Femur (tissue), 1 donor: ENCODE measurements around the gene SKAP2.

Experiments
- DNase-seq: peaks from one replicate; pipeline ENCODE4 v3.0.0-alpha.2; 2017

SKAP2 gene

DNA sequence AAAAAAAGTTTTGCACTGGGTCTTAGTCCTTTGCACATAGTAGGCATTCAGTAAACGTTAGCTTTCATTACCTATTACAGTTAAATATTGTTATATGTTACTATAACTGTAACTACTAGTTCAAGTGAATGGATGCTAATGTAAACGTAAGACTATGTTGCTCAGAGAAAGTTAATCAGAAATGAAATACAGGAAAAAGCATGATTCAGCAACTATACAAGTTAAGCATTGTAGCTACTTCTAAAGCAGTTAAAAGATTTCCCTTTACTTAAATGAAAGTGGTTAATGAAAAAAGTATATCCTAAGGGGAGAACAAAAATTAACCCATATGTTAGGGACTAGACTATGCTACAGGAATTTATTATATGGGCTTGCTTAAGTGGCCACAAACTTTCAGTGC, 121.2 kb downstream of the SKAP2 start:
- no peak for DNase-seq

DNA sequence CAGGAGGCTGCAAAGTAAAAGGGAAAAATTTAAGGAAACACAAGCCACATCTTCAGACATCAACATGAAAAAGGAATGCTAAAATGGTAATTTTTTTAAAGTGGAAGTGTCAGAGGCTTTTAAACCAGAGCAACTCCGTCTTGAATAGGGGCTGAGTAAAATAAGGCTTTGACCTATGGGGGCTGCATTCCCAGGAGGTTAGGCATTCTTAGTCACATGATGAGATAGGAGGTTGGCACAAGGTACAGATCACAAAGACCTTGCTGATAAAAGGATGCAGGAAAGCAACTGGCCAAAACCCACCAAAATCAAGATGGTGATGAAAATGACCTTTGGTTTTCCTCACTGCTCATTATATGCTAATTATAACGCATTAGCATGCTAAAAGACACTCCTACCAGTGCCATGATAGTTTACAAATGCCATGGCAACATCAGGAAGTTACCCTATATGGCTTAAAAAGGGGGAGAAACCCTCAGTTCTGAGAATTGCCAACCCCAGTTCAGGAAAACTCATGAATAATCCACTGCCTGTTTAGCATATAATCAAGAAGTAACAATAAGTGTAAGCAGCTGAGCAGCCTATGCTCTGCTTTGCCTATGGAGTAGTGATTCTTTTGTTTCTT, 128.3 kb downstream of the SKAP2 start:
- DNase-seq: no peak

GRCh38 chr7:26729150-26729775, 135.1 kb downstream of the SKAP2 start:
- DNase-seq: no peak

DNA sequence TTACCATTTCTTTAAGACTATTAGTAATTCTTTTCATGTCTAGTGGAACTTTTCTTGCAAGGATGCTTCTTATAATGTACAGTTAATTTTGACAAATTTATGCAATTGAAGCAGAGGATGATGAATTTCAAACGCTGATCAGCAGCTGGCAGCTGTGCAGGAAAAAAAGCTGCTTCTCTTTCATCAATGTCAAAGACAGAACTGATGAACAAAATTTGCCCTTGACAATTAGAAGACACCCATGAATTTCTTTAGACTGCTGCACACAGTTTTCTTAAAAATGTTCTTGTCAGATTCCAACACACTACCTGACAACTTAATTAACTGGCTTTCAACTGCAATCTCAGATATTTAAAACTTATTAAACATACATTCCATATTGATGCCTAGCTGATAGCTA, 138.3 kb downstream of the SKAP2 start:
- no peak for DNase-seq

DNA sequence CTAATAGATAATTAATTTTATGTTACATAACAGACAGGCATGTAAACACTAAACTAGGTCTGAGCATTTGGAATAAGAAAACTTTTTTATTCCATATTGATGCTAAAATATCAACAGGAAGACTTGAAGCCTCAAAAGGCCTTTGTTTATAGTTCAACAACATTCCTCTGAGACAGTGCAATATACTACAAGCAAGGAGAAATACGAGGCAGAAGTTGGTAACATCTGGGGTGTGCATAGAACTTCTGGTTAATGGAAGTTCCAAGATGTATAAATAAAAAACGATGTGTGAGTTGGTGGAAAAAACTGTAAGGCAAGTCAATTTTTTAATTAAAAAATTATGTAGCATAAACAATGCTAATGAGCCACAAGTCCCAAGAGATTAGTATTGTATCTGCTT, 139.6 kb downstream of the SKAP2 start:
- DNase-seq: no peak

DNA sequence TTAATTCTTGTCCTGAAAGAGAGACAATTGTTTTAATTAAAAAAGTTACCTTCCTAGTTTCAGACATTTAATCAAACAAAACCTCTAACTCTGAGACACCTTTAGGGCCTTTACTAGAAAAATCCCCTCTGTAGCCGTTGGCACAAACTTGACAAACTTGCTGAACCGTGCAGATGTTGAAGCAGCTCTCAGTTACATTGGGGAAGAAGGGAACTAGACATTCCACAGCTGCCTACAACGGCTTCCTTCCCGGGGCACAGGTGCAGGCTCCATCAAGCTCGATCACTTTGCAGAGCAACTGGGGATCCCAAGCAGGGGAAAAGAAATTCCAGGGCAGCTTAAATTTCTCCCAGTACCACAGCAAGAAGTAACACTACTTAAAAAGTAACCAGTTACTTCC, 141.3 kb downstream of the SKAP2 start:
- DNase-seq: peak; percentile 47

GRCh38 chr7:26721450-26721849, 142.9 kb downstream of the SKAP2 start:
- DNase-seq: no peak

DNA sequence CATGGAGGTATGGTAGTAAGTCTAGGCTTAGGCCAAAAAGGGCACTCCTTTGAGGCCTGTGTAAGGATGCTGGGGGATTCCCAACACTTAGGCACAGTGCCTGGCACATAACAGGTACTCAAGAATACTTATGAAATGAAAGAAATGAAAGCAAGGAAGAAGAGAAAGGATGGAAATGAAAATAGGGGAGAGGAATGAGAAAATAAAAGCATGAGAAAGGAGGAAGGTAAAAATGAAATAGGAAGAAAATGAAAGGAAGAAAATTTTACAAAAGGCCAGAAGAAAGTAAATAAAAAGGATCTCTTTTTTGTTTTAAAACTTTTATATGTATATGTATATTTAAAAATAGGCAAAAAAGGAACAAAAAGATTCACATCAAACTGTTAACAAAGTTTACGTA, 146.3 kb downstream of the SKAP2 start:
- DNase-seq: no peak

GRCh38 chr7:26714438-26714837, 150.0 kb downstream of the SKAP2 start:
- no peak for DNase-seq

GRCh38 chr7:26714006-26714405, 150.4 kb downstream of the SKAP2 start:
- no peak for DNase-seq

DNA sequence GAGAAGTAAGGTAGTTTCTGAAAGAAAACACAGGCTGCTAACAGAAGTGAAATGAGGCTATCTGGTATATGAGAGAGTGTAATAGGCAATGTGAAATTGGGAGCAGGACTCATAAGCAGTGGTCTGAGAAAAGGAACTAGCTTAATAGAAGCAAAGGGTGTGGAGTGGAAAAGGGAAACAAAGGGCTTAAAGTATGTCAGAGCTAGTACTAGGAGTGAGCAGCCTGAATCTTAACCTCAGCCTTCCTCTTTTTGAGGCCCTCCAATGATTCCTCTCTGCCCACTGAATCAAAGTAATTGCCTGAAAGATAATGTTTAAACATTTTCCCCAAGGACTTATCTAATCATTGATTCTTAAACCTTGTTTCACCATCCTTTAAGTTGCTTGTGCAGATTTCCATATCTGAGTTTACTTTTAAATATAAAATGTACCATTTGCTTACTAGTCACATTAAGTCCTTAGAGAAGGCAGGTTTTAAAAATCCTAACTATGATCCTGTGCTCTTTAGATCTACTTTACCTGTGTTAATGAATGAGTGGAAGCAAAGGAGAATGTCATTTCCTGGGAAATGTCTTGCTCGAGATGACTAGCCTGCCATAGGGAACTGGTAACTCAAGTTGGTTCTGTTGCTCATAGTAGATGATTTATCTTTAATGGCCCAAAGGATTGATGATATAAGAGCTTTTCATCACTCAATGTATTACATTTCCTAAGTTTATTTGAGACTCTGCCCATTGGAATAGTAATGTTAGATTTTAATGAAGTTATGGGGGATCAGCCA, 155.0 kb downstream of the SKAP2 start:
- no peak for DNase-seq

- peak; percentile 59 for DNase-seq
Observed at GRCh38 chr7:26705567-26705966, 158.8 kb downstream of the SKAP2 start.

DNA sequence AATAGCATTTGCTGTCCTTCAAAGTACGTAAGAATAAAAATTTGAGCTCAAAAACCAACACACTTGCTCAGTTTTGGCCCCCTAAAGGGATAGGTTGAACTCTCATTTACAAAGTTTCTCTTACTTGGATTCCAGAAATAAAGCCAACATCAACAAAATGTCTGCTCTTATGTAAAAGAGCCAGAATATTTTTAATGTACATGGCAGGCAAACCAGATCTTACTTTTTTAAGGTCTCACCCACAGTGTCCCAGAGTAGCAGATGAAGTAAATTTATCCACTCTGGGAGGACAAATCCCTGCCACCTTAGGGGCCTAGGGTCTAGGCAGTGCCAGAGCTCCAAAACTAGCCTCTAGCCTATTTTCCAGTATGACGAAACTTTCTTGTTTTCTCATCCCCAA, 159.6 kb downstream of the SKAP2 start:
- DNase-seq: peak; percentile 40

GRCh38 chr7:26704036-26704435, 160.4 kb downstream of the SKAP2 start:
- no peak for DNase-seq

DNA sequence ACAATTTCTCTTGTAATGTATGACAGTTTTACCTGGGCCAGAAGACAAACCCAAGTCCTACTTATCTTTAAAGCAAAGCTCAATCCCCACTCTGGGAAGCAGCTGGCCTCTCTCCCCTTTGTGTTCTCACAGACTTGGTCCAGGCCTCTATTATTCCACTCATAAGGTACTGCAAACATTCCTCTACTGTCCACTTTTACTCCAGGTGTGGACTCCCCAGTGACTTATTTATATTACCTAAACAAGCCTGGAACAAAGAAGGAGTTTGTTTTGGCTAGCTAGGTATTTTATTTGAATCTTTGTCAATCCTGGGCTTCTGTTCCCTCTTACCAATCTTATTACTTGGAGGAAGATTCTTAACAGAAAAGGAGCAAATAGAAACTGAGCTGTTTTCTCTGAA, 163.5 kb downstream of the SKAP2 start:
- no peak for DNase-seq

- no peak for DNase-seq
Observed at GRCh38 chr7:26700386-26700785, 164.0 kb downstream of the SKAP2 start.

GRCh38 chr7:26699766-26700165, 164.6 kb downstream of the SKAP2 start:
- no peak for DNase-seq

DNA sequence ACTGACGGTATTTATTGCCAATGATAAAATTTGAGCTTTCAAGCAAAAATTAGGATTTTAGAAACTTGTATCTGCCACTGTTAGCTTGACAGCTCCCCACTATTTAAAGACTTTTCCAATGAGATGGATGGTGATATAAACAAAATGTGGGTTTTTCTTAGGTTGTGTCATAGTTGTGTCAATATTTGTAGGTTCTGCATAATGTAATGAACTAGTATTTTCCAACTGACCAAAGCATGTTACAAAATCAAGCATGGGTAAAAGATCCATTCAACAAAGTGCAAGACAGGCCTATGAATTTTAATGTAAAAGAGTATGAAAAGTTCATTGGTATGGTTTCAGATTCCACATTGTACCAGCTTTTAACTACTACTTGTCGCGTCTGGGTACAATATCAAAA, 165.6 kb downstream of the SKAP2 start:
- DNase-seq: no peak

DNA sequence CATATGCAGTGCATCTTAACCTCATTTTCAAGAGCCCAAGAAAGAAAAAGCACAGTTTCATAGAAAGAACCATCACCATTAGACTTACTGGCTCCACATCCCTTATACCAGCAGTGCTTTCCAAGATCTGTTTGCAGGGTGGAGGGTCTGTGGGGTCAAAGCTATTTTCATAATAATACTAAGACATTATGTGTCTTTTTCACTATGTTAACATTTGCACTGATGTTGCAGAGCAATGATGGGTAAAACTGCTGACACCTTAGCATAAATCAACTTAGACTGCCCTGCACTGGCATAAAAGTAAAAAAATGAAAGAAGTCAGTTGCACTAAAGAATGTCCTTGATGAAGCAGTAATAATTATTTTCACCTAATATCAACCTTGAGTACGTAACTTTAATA, 166.2 kb downstream of the SKAP2 start:
- no peak for DNase-seq

- no peak for DNase-seq
Observed at GRCh38 chr7:26696978-26697377, 167.4 kb downstream of the SKAP2 start.

DNA sequence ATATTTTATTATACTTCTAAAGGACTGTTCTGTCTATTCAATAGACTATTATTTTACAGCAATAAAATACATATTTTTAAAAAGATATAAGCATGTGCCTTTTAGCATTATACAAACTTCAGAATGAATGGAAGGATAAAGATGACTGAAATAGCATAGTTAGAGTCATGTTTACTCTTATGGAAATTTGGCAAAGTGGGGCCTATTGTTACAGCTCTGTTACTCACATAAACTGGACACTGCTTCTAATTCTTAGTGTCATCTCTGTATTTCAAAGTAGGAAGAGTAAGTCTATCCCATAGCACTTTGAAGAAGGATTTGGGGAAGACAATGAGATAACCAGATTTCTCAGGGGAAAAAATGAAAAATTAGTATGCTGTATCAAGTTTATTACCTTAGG, 168.2 kb downstream of the SKAP2 start:
- no peak for DNase-seq

- no peak for DNase-seq
Observed at GRCh38 chr7:26694713-26695112, 169.7 kb downstream of the SKAP2 start.

GRCh38 chr7:26694141-26694540, 170.2 kb downstream of the SKAP2 start:
- DNase-seq: no peak

- DNase-seq: no peak
Observed at GRCh38 chr7:26691886-26692285, 172.5 kb downstream of the SKAP2 start.
